OCI-LY7 (cell line): ENCODE results near the gene MOB3A.

Source experiments
- CTCF ChIP-seq: fragments of 200-600 bp; sonication (generic); conservative IDR thresholded peaks from 2 replicates; pipeline ENCODE4 v1.5.1; 2014; ENCODE audit warnings: mild to moderate bottlenecking, antibody characterized with exemption, low read length, moderate library complexity, mixed read lengths
- EZH2phosphoT487 ChIP-seq: fragments of 200-600 bp; sonication (generic); IDR thresholded peaks from 2 replicates; pipeline ENCODE4 v1.6.1; 2018; ENCODE audit warnings: low read depth, borderline replicate concordance, mild to moderate bottlenecking, mixed run types, antibody characterized with exemption, low read length, moderate library complexity, mixed read lengths

GRCh38 chr19:2044709-2045500, 51.2 kb downstream of the MOB3A start:
- TF ChIP-seq CTCF (no peak), EZH2phosphoT487 (no peak)
